Measurements from ENCODE around the gene PEX19.

DNA sequence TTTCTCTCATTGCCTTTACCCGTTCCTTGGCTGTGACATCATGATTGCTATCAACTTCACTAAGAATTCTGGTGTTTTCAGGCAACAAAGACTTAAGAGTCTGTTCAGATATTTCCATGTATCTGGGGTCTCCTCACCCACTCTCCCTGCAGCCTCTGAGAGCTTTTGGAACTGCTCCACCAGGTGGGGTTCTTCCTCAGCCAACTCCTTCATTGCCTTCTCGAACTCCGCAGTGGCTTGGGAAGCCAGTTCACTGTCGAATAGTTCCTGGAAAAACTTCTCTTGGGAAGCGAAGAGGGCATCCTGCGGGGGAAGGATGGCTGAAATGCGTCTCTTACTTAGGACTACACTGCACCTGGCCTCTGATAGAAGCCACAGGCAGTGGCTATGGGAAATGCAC, 2.1 kb downstream of the PEX19 start:
- TF ChIP-seq, protein P1, sequence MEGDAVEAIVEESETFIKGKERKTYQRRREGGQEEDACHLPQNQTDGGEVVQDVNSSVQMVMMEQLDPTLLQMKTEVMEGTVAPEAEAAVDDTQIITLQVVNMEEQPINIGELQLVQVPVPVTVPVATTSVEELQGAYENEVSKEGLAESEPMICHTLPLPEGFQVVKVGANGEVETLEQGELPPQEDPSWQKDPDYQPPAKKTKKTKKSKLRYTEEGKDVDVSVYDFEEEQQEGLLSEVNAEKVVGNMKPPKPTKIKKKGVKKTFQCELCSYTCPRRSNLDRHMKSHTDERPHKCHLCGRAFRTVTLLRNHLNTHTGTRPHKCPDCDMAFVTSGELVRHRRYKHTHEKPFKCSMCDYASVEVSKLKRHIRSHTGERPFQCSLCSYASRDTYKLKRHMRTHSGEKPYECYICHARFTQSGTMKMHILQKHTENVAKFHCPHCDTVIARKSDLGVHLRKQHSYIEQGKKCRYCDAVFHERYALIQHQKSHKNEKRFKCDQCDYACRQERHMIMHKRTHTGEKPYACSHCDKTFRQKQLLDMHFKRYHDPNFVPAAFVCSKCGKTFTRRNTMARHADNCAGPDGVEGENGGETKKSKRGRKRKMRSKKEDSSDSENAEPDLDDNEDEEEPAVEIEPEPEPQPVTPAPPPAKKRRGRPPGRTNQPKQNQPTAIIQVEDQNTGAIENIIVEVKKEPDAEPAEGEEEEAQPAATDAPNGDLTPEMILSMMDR (IDR thresholded peaks at IDR 0.05) = no peak
- no peak for TF ChIP-seq POLR2A (IDR thresholded peaks at IDR 0.05)
